LHCN-M2 (cell line): ENCODE measurements around the gene PCDHA3. TPM values are rescaled to one million over a fixed set of nuclear protein-coding genes. Genes with fewer than 3 reads are reported as not detected.
"Not testable (repeated sequence)": the region's sequence is repeated elsewhere in the genome, so short reads cannot be mapped to it uniquely, and the experiment has no call there.

Source experiments
- DNase-seq: peaks from one replicate; pipeline ENCODE4 v3.0.0-alpha.2; 2012; ENCODE audit warnings: low read depth
- total RNA-seq: library from RNA; depleted of rRNA; stranded (reverse); fragments of >200 nt; gene quantifications from 2 replicates; pipeline ENCODE4 v1.2.3, GENCODE V29; 2014

The PCDHA3 gene
- total RNA-seq, 1 experiment from 2014 or later, result 0.06 TPM

- no peak for DNase-seq
These were observed 8.0 kb downstream of the PCDHA3 start for GRCh38 chr5:140808889-140809291.

- DNase-seq, result peak; percentile 21
These were observed 20.8 kb downstream of the PCDHA3 start, which contains the start of gene PCDHA5 for GRCh38 chr5:140821375-140822280. PCDHA5 (plus strand) TSS chr5:140821613.

GRCh38 chr5:140822281-140822629 is 21.4 kb downstream of the PCDHA3 start:
- DNase-seq, result no peak

GRCh38 chr5:140822969-140823368 is 22.1 kb downstream of the PCDHA3 start:
- not testable (repeated sequence) for DNase-seq

- no peak for DNase-seq
These were observed 22.6 kb downstream of the PCDHA3 start for GRCh38 chr5:140823475-140823874.

- DNase-seq, result no peak
These were observed 27.0 kb downstream of the PCDHA3 start, which contains the start of gene PCDHA6 for GRCh38 chr5:140827704-140828361. PCDHA6 (plus strand) TSS chr5:140827960; CDS start chr5:140828092, 132 bp downstream.

GRCh38 chr5:140828362-140828737 is 27.5 kb downstream of the PCDHA3 start:
- DNase-seq, result no peak

- DNase-seq, result not testable (repeated sequence)
These were observed 28.9 kb downstream of the PCDHA3 start for GRCh38 chr5:140829511-140830501.

- peak; percentile 21 for DNase-seq
These were observed 33.1 kb downstream of the PCDHA3 start, which contains the start of gene PCDHA7 for GRCh38 chr5:140833993-140834392. PCDHA7 (plus strand) TSS chr5:140834269; CDS start chr5:140834384, 115 bp downstream.

- not testable (repeated sequence) for DNase-seq
These were observed 33.7 kb downstream of the PCDHA3 start for GRCh38 chr5:140834439-140835008.

- no peak for DNase-seq
These were observed 35.0 kb downstream of the PCDHA3 start for GRCh38 chr5:140835622-140836510.

- DNase-seq, result no peak
These were observed 40.4 kb downstream of the PCDHA3 start, which contains the start of gene PCDHA8 for GRCh38 chr5:140840978-140841962. PCDHA8 (plus strand) TSS chr5:140841187; CDS start chr5:140841322, 135 bp downstream.

GRCh38 chr5:140842798-140843733 is 42.2 kb downstream of the PCDHA3 start:
- no peak for DNase-seq

GRCh38 chr5:140848139-140849102 is 47.6 kb downstream of the PCDHA3 start, which contains the start of gene PCDHA9:
PCDHA9 (plus strand) TSS chr5:140848382; CDS start chr5:140848496, 114 bp downstream.
- peak; percentile 20 for DNase-seq

- DNase-seq, result not testable (repeated sequence)
These were observed 49.2 kb downstream of the PCDHA3 start for GRCh38 chr5:140849831-140850634.
